GM21576 (cell line): ENCODE results near the gene FUBP1.
"Not testable (repeated sequence)": the region's sequence is repeated elsewhere in the genome, so short reads cannot be mapped to it uniquely, and the experiment has no call there.

Experiments
- ATAC-seq: cut with Tn5 transposase; IDR thresholded peaks from one replicate; pipeline ENCODE4 v1.9.1; 2021; ENCODE audit warnings: mild to moderate bottlenecking, moderate library complexity; ENCODE audit not compliant: unreplicated experiment

The FUBP1 gene

GRCh38 chr1:77978969-77979876 lies at the start of gene FUBP1:
Gene FUBP1, minus strand, starts transcription at chr1:77979072. Its CDS starts 68 bp downstream, at chr1:77979004.
- ATAC-seq = peak; percentile 75

- not testable (repeated sequence) for ATAC-seq
These were observed 42.3 kb upstream of the FUBP1 start for GRCh38 chr1:78021134-78021533.

GRCh38 chr1:78019024-78019423 lies 40.2 kb upstream of the FUBP1 start:
- ATAC-seq = no peak

- ATAC-seq = no peak
These were observed 36.3 kb upstream of the FUBP1 start for GRCh38 chr1:78015148-78015547.

GRCh38 chr1:78011050-78011449 lies 32.2 kb upstream of the FUBP1 start:
- ATAC-seq = no peak

GRCh38 chr1:78009836-78010235 lies 31.0 kb upstream of the FUBP1 start:
- no peak for ATAC-seq

GRCh38 chr1:78009276-78009675 lies 30.4 kb upstream of the FUBP1 start:
- no peak for ATAC-seq

GRCh38 chr1:78007677-78008341 lies 28.9 kb upstream of the FUBP1 start:
- ATAC-seq = no peak

- ATAC-seq = no peak
These were observed 27.6 kb upstream of the FUBP1 start for GRCh38 chr1:78006521-78006920.

GRCh38 chr1:78005755-78006154 lies 26.9 kb upstream of the FUBP1 start:
- no peak for ATAC-seq

GRCh38 chr1:78005448-78005722 lies 26.5 kb upstream of the FUBP1 start:
- no peak for ATAC-seq

GRCh38 chr1:78004719-78005447 lies 26.0 kb upstream of the FUBP1 start, which contains the start of gene DNAJB4:
Gene DNAJB4, plus strand, starts transcription at chr1:78004939. Its CDS starts 172 bp downstream, at chr1:78005111.
- ATAC-seq = peak; percentile 98

- ATAC-seq = peak; percentile 45
These were observed 25.2 kb upstream of the FUBP1 start for GRCh38 chr1:78003882-78004718.

GRCh38 chr1:78003070-78003746 lies 24.3 kb upstream of the FUBP1 start:
- no peak for ATAC-seq

- not testable (repeated sequence) for ATAC-seq
These were observed 21.7 kb upstream of the FUBP1 start for GRCh38 chr1:78000536-78000935.

- ATAC-seq = no peak
These were observed 17.9 kb upstream of the FUBP1 start for GRCh38 chr1:77996734-77997133.

- no peak for ATAC-seq
These were observed 15.3 kb upstream of the FUBP1 start for GRCh38 chr1:77994117-77994705.

- ATAC-seq = no peak
These were observed 12.8 kb upstream of the FUBP1 start for GRCh38 chr1:77991638-77992037.

- ATAC-seq = no peak
These were observed 11.8 kb upstream of the FUBP1 start for GRCh38 chr1:77990629-77991204.
